SK-N-MC (cell line): Measurements from ENCODE around the gene TPH2.

ENCODE experiments used
- EZH2 ChIP-seq: fragments of 200-600 bp; sonication (generic); IDR thresholded peaks from one replicate; pipeline ENCODE4 v1.6.1; 2017; ENCODE audit warnings: antibody characterized with exemption
- FOXP2 ChIP-seq: optimal IDR thresholded peaks from 2 replicates; pipeline ENCODE3; 2011; ENCODE audit warnings: mild to moderate bottlenecking, moderate library complexity; ENCODE audit not compliant: insufficient read depth; ENCODE audit errors: extremely low read length, control extremely low read depth
- POLR2AphosphoS5 ChIP-seq: IDR thresholded peaks from 2 replicates; pipeline ENCODE4 v1.6.1; 2012; ENCODE audit warnings: mild to moderate bottlenecking, low read depth, low read length, borderline replicate concordance

DNA sequence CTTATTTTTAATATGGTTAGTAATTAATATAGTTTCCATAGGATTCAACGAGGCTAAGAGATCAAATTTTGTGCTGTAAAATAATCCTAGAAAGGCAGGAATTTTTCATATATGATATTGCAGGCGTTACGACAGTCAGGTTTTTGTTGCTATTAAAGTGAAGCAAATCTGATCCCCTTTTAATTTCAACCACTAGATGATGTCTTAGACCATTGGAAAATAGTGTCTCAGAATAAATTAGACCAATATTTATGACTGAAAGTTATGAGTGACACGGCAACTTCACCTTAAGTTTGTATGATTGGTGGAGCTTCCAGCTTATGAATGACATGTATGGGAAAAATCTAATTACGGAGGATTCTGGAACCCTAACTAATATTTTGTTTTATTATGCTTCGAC is 2.5 kb downstream of the TPH2 start:
- TF ChIP-seq POLR2AphosphoS5, result no peak
- no peak for TF ChIP-seq EZH2
- TF ChIP-seq FOXP2, result no peak
